Measurements from ENCODE around the gene RAB15.

- TF ChIP-seq CTCF (IDR thresholded peaks at IDR 0.05) = no peak
- no peak for TF ChIP-seq POLR2AphosphoS5 (IDR thresholded peaks at IDR 0.05)
- no peak for TF ChIP-seq POLR2A (IDR thresholded peaks at IDR 0.05)
These were observed 25.7 kb downstream of the RAB15 start for GRCh38 chr14:64946310-64947045.

Measured in gastroesophageal sphincter (tissue), 3 donors.